HK-2 (cell line): ENCODE measurements around the gene HS6ST3.

Source experiments
- DNase-seq: peaks from one replicate; pipeline ENCODE4 v3.0.0-alpha.2; 2018; ENCODE audit not compliant: unreplicated experiment

The HS6ST3 gene

GRCh38 chr13:96539791-96540190 is 449.9 kb downstream of the HS6ST3 start:
- no peak for DNase-seq

- DNase-seq: no peak
Measured at GRCh38 chr13:96540670-96541069, 450.8 kb downstream of the HS6ST3 start.

- no peak for DNase-seq
Measured at GRCh38 chr13:96542986-96543385, 453.1 kb downstream of the HS6ST3 start.

- DNase-seq: no peak
Measured at GRCh38 chr13:96544957-96545356, 455.1 kb downstream of the HS6ST3 start.

- no peak for DNase-seq
Measured at GRCh38 chr13:96546463-96546862, 456.6 kb downstream of the HS6ST3 start.

- peak; percentile 0 for DNase-seq
Measured at GRCh38 chr13:96551546-96551945, 461.6 kb downstream of the HS6ST3 start.

- DNase-seq: no peak
Measured at GRCh38 chr13:96552559-96552958, 462.7 kb downstream of the HS6ST3 start.

GRCh38 chr13:96553796-96554195 is 463.9 kb downstream of the HS6ST3 start:
- DNase-seq: no peak

GRCh38 chr13:96573563-96573962 is 483.7 kb downstream of the HS6ST3 start:
- no peak for DNase-seq

- no peak for DNase-seq
Measured at GRCh38 chr13:96575423-96576320, 485.8 kb downstream of the HS6ST3 start.

GRCh38 chr13:96581741-96582140 is 491.8 kb downstream of the HS6ST3 start:
- no peak for DNase-seq

- DNase-seq: no peak
Measured at GRCh38 chr13:96615252-96615651, 525.3 kb downstream of the HS6ST3 start.

GRCh38 chr13:96617528-96617927 is 527.6 kb downstream of the HS6ST3 start:
- DNase-seq: no peak

GRCh38 chr13:96621634-96622183 is 531.8 kb downstream of the HS6ST3 start:
- DNase-seq: no peak

GRCh38 chr13:96629331-96629730 is 539.4 kb downstream of the HS6ST3 start:
- no peak for DNase-seq

GRCh38 chr13:96632536-96633320 is 542.8 kb downstream of the HS6ST3 start:
- no peak for DNase-seq

- DNase-seq: no peak
Measured at GRCh38 chr13:96636001-96636709, 546.2 kb downstream of the HS6ST3 start.

GRCh38 chr13:96637039-96637438 is 547.1 kb downstream of the HS6ST3 start:
- DNase-seq: no peak

GRCh38 chr13:96646101-96646500 is 556.2 kb downstream of the HS6ST3 start:
- no peak for DNase-seq

- no peak for DNase-seq
Measured at GRCh38 chr13:96646515-96647211, 556.8 kb downstream of the HS6ST3 start.

GRCh38 chr13:96650301-96650886 is 560.5 kb downstream of the HS6ST3 start:
- no peak for DNase-seq
